GM10266 (cell line): ENCODE measurements around the gene SGSH.

Source experiments
- DNase-seq: peaks from one replicate; pipeline ENCODE4 v3.0.0; 2012; ENCODE audit errors: extremely low spot score
- TF ChIP-seq, protein P1 (sequence below): IDR thresholded peaks from 2 replicates; pipeline ENCODE4 v1.5.1; 2012; ENCODE audit warnings: mild to moderate bottlenecking, low read depth; ENCODE audit not compliant: control insufficient read depth, insufficient read depth; ENCODE audit errors: missing control alignments

The SGSH gene

DNA sequence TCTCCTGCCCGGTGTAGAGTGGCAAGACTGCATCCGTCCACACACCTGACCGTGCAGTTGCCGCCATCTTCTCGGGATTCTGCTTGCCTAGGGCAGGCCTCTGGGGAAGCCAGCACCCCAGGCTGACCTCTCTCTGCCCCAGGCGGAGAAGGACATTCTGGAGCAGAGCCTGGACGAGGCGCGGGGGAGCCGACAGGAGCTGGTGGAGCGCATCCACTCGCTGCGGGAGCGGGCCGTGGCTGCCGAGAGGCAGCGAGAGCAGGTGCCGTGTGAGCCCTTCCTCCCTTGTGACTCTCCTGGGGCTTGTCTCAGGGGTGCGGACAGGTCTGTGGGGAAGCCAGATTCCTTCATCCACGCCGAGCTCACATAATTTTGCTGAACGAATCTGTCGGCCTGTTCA is 30.5 kb downstream of the SGSH start:
- TF ChIP-seq, protein P1, sequence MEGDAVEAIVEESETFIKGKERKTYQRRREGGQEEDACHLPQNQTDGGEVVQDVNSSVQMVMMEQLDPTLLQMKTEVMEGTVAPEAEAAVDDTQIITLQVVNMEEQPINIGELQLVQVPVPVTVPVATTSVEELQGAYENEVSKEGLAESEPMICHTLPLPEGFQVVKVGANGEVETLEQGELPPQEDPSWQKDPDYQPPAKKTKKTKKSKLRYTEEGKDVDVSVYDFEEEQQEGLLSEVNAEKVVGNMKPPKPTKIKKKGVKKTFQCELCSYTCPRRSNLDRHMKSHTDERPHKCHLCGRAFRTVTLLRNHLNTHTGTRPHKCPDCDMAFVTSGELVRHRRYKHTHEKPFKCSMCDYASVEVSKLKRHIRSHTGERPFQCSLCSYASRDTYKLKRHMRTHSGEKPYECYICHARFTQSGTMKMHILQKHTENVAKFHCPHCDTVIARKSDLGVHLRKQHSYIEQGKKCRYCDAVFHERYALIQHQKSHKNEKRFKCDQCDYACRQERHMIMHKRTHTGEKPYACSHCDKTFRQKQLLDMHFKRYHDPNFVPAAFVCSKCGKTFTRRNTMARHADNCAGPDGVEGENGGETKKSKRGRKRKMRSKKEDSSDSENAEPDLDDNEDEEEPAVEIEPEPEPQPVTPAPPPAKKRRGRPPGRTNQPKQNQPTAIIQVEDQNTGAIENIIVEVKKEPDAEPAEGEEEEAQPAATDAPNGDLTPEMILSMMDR: no peak
- DNase-seq: no peak

DNA sequence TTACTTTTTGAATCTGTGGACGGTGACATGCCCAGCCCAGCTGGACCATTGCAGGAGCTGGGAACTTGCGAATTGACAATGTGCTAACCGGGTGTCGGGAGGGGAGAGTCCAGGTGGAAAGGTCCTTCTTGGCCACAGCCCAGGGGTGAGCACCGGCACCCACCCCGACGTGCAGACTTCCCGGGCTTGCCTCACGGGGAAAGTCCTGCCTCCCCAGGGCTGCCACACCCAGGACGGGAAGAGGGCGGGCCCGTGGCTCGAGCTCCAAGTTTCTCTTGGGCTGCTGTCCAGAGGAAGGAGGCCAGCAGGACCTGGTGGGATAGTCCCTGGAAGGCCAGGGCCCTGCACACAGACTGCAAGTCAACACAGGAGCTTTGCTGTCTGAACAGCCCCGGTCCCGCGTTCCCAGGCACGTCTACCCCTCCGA is 32.6 kb downstream of the SGSH start:
- TF ChIP-seq, protein P1: no peak
- no peak for DNase-seq

DNA sequence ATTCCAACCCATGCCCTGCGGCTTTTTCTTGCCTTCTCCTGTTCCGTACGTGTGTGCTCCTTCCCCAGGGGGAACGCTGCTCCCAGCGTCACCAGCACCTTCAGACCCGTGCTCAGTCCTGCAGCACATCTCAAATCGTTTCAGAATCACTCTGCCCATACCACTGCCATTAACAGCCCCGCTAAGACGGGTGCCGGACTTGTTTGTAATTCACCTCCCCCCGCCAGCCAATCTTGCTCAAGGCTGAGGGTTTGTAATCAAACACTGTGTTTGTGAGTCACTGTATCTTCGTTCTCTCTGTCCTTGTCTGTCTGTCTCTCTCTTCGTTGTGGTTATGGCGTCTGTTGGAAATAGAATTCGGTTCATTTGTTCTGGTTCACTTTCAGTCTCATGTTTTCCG is 33.0 kb downstream of the SGSH start:
- TF ChIP-seq, protein P1: no peak
- no peak for DNase-seq

DNA sequence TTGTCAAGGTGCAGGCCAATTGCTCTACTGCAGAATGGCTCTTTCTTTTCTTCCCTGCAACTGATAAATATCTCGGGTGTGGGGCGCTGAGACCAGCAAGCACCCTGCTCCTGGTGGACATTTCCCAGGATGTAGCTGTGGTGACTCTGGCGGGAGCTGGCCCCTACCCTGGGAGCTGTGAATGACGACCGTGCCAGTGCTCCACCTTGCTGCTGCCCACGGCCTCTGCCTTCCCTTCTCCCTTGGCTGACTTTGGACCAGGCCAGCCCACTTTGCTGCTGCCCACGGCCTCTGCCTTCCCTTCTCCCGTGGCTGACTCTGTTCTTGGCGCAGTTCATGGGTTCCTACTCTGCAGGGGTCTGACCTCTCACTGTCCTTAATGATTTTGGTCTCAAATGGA is 34.2 kb downstream of the SGSH start:
- TF ChIP-seq, protein P1: no peak
- no peak for DNase-seq

DNA sequence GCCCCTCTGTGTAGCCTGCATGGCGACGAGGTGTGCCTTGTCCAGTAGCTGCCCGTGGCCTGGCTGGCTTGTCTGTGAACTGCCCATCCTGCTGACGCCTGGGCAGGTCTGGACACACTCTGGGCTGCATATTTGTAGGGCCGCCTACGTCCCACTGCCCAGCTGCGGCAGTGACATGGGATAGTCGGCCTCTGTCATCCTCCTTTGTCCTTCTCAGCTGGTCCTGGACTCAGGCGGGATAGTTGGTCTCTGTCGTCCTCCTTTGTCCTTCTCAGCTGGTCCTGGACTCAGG is 35.8 kb downstream of the SGSH start:
- no peak for DNase-seq
- TF ChIP-seq, protein P1: no peak

DNA sequence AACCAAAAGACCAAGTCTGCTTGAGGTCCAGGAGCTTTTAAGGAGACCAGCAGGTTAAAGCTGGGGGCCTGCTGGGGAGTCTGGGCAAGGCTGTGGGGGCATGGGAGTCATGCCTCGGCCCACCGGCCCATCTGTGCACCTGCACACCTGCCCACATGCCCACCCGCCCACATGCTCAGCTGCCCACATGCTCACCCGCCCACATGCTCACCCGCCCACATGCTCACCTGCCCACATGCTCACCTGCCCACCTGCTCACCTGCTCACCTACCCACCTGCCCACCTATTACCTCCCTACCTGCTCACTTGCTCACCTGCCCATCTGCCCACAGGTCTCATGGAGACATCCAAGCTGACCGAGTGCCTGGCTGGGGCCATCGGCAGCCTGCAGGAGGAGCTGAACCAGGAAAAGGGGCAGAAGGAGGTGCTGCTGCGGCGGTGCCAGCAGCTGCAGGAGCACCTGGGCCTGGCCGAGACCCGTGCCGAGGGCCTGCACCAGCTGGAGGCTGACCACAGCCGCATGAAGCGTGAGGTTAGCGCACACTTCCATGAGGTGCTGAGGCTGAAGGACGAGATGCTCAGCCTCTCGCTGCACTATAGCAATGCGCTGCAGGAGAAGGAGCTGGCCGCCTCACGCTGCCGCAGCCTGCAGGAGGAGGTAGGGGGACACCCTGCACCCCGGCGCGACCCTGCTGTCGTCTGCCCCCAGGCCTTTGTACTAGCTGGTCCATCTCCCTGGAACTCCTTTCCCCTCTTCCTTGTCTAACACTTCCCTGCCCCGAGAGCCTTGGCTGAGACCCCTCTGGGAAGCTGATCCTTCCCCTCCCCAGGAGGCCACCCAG is 36.3 kb downstream of the SGSH start:
- no peak for DNase-seq
- TF ChIP-seq, protein P1: no peak

DNA sequence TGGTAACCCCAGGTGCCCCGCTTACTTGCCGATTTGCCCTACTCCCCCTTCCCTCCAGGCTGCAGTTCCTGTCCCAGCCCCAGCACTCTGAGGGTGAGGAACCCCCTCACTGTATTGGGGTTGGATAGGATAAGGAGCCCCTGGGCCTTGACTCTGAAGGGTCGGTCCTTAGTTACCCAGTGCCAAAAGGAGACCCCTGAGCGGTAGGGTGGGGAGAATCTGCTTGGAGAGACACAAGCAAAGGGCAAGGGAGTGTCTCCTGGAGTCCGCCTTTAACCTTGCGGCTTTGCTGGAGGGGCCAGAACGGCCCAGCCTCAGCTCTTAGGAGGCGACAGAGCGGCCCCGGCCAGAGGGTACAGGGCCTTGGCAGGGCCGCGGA is 37.3 kb downstream of the SGSH start:
- DNase-seq: no peak
- TF ChIP-seq, protein P1: no peak
